SK-N-SH (cell line): Measurements from ENCODE around the gene BABAM2. TPM values are rescaled to one million over a fixed set of nuclear protein-coding genes. Genes with fewer than 3 reads are reported as not detected.

Experiments
- CTCF ChIA-PET: fragments of 300-600, 350-600 bp; formaldehyde crosslinking; extraction: SDS; loops from one replicate; lab custom pipeline; 2021; lab: Yijun Ruan, JAX
- POLR2A ChIA-PET: fragments of 350-600 bp; sonication (Branson Sonifier 250); formaldehyde crosslinking; extraction: SDS; loops from one replicate; lab custom pipeline; 2020; ENCODE audit warnings: antibody characterized with exemption, inconsistent platforms; lab: Yijun Ruan, JAX
- DNase-seq: peaks from one replicate; pipeline ENCODE4 v3.0.0; 2012
- H2AFZ ChIP-seq: fragments of 200-600 bp; sonication (generic); 2 replicates; pipeline ENCODE4 v1.8.1; 2016; ENCODE audit warnings: antibody characterized with exemption, mild to moderate bottlenecking, low read depth
- H3F3A ChIP-seq: fragments of 200-600 bp; sonication (generic); replicated peaks from 2 replicates; pipeline ENCODE3; 2016; ENCODE audit warnings: antibody characterized with exemption, mild to moderate bottlenecking; ENCODE audit not compliant: insufficient read depth
- H3K27ac ChIP-seq, 2 experiments: fragments of 200-500 bp in 1 of 2; fragments of 200-600 bp in 1 of 2; sonication (Bioruptor generic) in 1 of 2; sonication (generic), shearing (Covaris generic) in 1 of 2; 2 replicates each; pipeline versions ENCODE4 v1.5.1 to v1.6.1; 2014 to 2016; ENCODE audit warnings: low read depth in 2 of 2, inconsistent platforms in 1 of 2, low read length in 1 of 2, mild to moderate bottlenecking in 1 of 2, mixed read lengths in 1 of 2
- H3K27me3 ChIP-seq: fragments of 200-600 bp; sonication (generic), shearing (Covaris generic); 2 replicates; pipeline ENCODE4 v1.6.1; 2016; ENCODE audit warnings: mixed run types; ENCODE audit not compliant: insufficient read depth
- H3K36me3 ChIP-seq, 2 experiments: fragments of 200-500 bp in 1 of 2; fragments of 200-600 bp in 1 of 2; sonication (Bioruptor generic) in 1 of 2; sonication (generic) in 1 of 2; replicated peaks in 1 of 2; 2 replicates each; pipeline versions ENCODE3 to v1.5.1; 2014 to 2016; ENCODE audit warnings: low read length in 1 of 2, mild to moderate bottlenecking in 1 of 2; ENCODE audit not compliant: insufficient read depth in 2 of 2, control insufficient read depth in 1 of 2
- H3K4me1 ChIP-seq, 2 experiments: fragments of 200-500 bp in 1 of 2; fragments of 200-600 bp in 1 of 2; sonication (Bioruptor generic) in 1 of 2; sonication (generic), shearing (Covaris generic) in 1 of 2; 2 replicates each; pipeline versions ENCODE4 v1.5.1 to v1.6.1; 2014 to 2016; ENCODE audit warnings: low read depth in 1 of 2, low read length in 1 of 2, mixed run types in 1 of 2; ENCODE audit not compliant: insufficient read depth in 2 of 2, control insufficient read depth in 1 of 2
- H3K4me2 ChIP-seq: fragments of 200-600 bp; sonication (generic), shearing (Covaris generic); 2 replicates; pipeline ENCODE4 v1.6.1; 2017; ENCODE audit warnings: mixed run types
- H3K4me3 ChIP-seq, 2 experiments: fragments of 200-500 bp in 1 of 2; fragments of 200-600 bp in 1 of 2; sonication (Bioruptor generic) in 1 of 2; sonication (generic), shearing (Covaris generic) in 1 of 2; 2 replicates each; pipeline versions ENCODE4 v1.5.1 to v1.8.1; 2014 to 2016; ENCODE audit warnings: low read depth in 2 of 2, inconsistent platforms in 1 of 2, low read length in 1 of 2, mild to moderate bottlenecking in 1 of 2, mixed read lengths in 1 of 2, moderate library complexity in 1 of 2
- H3K79me2 ChIP-seq: fragments of 200-600 bp; sonication (generic); 2 replicates; pipeline ENCODE4 v1.8.1; 2017; ENCODE audit warnings: mild to moderate bottlenecking; ENCODE audit not compliant: insufficient read depth
- H3K9ac ChIP-seq: fragments of 200-600 bp; sonication (generic); 2 replicates; pipeline ENCODE4 v1.6.1; 2017; ENCODE audit warnings: mixed run types
- H3K9me2 ChIP-seq: fragments of 200-600 bp; sonication (generic); 2 replicates; pipeline ENCODE4 v1.6.1; 2017; ENCODE audit warnings: mixed run types
- H3K9me3 ChIP-seq: fragments of 200-600 bp; sonication (generic); 2 replicates; pipeline ENCODE4 v1.6.1; 2017; ENCODE audit warnings: mixed run types, mild to moderate bottlenecking, moderate library complexity
- H4K20me1 ChIP-seq: fragments of 200-600 bp; sonication (generic); 2 replicates; pipeline ENCODE4 v1.6.1; 2017; ENCODE audit warnings: mild to moderate bottlenecking, mixed run types; ENCODE audit not compliant: insufficient read depth
- ELF1 ChIP-seq: IDR thresholded peaks from 2 replicates; pipeline ENCODE4 v1.4.0; 2012
- EP300 ChIP-seq, 2 experiments: IDR thresholded peaks; 2 replicates each; pipeline versions ENCODE4 v1.4.0 to v1.6.1; 2012; ENCODE audit warnings: borderline replicate concordance in 1 of 2, low read depth in 1 of 2, low read length in 1 of 2
- EZH2phosphoT487 ChIP-seq: fragments of 200-600 bp; sonication (generic); IDR thresholded peaks from 2 replicates; pipeline ENCODE4 v1.6.1; 2017; ENCODE audit warnings: low read depth, mixed run types, mild to moderate bottlenecking, antibody characterized with exemption, moderate library complexity, borderline replicate concordance
- FOXJ3 ChIP-seq: sonication (generic); formaldehyde crosslinking; IDR thresholded peaks from 2 replicates; pipeline ENCODE4 v1.5.1; 2020; ENCODE audit warnings: mild to moderate bottlenecking, missing genetic modification reagents
- JUND ChIP-seq: IDR thresholded peaks from 2 replicates; pipeline ENCODE4 v1.4.0; 2012
- MEF2A ChIP-seq: IDR thresholded peaks from 2 replicates; pipeline ENCODE4 v1.4.0; 2012; ENCODE audit warnings: low read depth, borderline replicate concordance
- NFIC ChIP-seq: IDR thresholded peaks from 2 replicates; pipeline ENCODE4 v1.4.0; 2012; ENCODE audit warnings: borderline replicate concordance
- NRF1 ChIP-seq: IDR thresholded peaks from 2 replicates; pipeline ENCODE4 v1.6.1; 2012; ENCODE audit warnings: low read depth, mild to moderate bottlenecking, low read length
- RAD21 ChIP-seq: IDR thresholded peaks from 2 replicates; pipeline ENCODE4 v1.6.1; 2012; ENCODE audit warnings: mild to moderate bottlenecking, low read length
- RFX5 ChIP-seq: IDR thresholded peaks from 2 replicates; pipeline ENCODE4 v1.6.1; 2012; ENCODE audit warnings: mild to moderate bottlenecking, improper control_type of control experiment, low read length
- RXRA ChIP-seq: IDR thresholded peaks from 2 replicates; pipeline ENCODE4 v1.4.0; 2012; ENCODE audit warnings: low read depth, mild to moderate bottlenecking, borderline replicate concordance
- SIN3A ChIP-seq: IDR thresholded peaks from 2 replicates; pipeline ENCODE4 v1.6.1; 2012; ENCODE audit warnings: low read depth, mild to moderate bottlenecking, low read length, moderate library complexity, borderline replicate concordance
- SMC3 ChIP-seq: IDR thresholded peaks from 2 replicates; pipeline ENCODE4 v1.6.1; 2012; ENCODE audit warnings: low read depth, low read length, improper control_type of control experiment
- TAF1 ChIP-seq: IDR thresholded peaks from 2 replicates; pipeline ENCODE4 v1.6.1; 2012; ENCODE audit warnings: low read depth, mild to moderate bottlenecking, low read length, moderate library complexity, borderline replicate concordance
- TCF12 ChIP-seq: IDR thresholded peaks from 2 replicates; pipeline ENCODE4 v1.4.0; 2012
- TEAD4 ChIP-seq: IDR thresholded peaks from 2 replicates; pipeline ENCODE4 v1.4.0; 2012; ENCODE audit warnings: mild to moderate bottlenecking, borderline replicate concordance; ENCODE audit not compliant: insufficient read depth
- WGBS: methylation state at CpG from one replicate; pipeline ENCODE4 v1.1.6; 2017; ENCODE audit warnings: low lambda C conversion rate; 5-methylcytosine and 5-hydroxymethylcytosine counted together
- polyA plus RNA-seq, 3 experiments: library from polyadenylated mRNA; depleted of rRNA; stranded (reverse); fragments of >200 nt; gene quantifications; 2 replicates each; pipeline ENCODE4 v1.2.3, GENCODE V29; 2012
- TF ChIP-seq, protein P1 (sequence below): fragments of 150-350 bp; IDR thresholded peaks from 2 replicates; pipeline ENCODE4 v1.6.1; 2017; ENCODE audit warnings: antibody characterized with exemption, low read length, low read depth, borderline replicate concordance
- TF ChIP-seq, protein P2 (sequence below): IDR thresholded peaks from 2 replicates; pipeline ENCODE4; 2012
- TF ChIP-seq, protein P3 (sequence below): fragments of 150-350 bp; IDR thresholded peaks from 2 replicates; pipeline ENCODE4 v1.6.1; 2016; ENCODE audit warnings: mild to moderate bottlenecking, low read depth, low read length
- TF ChIP-seq, protein P4 (sequence below): IDR thresholded peaks from 2 replicates; pipeline ENCODE4 v1.6.1; 2012; ENCODE audit warnings: mild to moderate bottlenecking, low read depth, low read length, moderate library complexity

The BABAM2 gene
- polyA plus RNA-seq, 1 of the 3 experiments (the other 2 are of a cell fraction), result 34.0 TPM

DNA sequence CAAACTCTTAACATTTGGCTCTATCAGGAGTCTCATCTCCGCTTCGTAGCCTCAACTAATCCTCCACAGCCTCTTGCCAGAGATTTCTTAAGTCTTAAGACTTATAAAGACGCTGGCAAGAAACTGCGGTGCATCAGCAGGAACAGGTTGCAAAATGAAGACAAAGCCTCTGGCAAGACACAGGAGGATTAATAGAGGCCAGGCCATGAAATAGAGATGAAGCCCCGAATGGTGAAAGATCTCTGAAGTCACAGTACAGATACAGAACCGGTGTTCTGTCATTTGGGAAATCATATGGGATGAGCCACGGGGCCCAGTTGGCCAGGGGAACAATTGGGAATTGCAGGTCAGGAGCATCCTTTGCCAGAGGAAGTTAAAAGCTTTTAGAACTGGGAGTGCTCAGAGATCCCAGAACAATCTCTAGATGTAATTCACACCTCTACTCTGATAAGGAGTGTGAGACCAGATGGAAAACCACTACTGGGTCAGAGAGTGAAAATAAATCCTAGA is 311.2 kb downstream of the BABAM2 start:
- H3K9me3 ChIP-seq, result no peaks in the 10 kb centered on the region
- H3K4me2 ChIP-seq, result no peak overlapping the region
- H2AFZ ChIP-seq, result no peak overlapping the region
- WGBS, result 81% methylated on average over 7 of the region's 7 CpGs
- no peaks in the 10 kb centered on the region for H3K4me1 ChIP-seq
- H3K9ac ChIP-seq, result no peak overlapping the region
- POLR2A ChIA-PET, result no interaction called here
- H4K20me1 ChIP-seq, result no peaks in the 10 kb centered on the region
- TF ChIP-seq TCF12, result no peak
- TF ChIP-seq NFIC, result no peak
- TF ChIP-seq EP300 (IDR thresholded peaks at IDR 0.05; ENCODE audit: borderline replicate concordance in 1 of 2, low read depth in 1 of 2, low read length in 1 of 2), result no peak
- no peak for TF ChIP-seq JUND
- TF ChIP-seq, protein P1, sequence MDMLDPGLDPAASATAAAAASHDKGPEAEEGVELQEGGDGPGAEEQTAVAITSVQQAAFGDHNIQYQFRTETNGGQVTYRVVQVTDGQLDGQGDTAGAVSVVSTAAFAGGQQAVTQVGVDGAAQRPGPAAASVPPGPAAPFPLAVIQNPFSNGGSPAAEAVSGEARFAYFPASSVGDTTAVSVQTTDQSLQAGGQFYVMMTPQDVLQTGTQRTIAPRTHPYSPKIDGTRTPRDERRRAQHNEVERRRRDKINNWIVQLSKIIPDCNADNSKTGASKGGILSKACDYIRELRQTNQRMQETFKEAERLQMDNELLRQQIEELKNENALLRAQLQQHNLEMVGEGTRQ, result no peak
- TF ChIP-seq, protein P2, sequence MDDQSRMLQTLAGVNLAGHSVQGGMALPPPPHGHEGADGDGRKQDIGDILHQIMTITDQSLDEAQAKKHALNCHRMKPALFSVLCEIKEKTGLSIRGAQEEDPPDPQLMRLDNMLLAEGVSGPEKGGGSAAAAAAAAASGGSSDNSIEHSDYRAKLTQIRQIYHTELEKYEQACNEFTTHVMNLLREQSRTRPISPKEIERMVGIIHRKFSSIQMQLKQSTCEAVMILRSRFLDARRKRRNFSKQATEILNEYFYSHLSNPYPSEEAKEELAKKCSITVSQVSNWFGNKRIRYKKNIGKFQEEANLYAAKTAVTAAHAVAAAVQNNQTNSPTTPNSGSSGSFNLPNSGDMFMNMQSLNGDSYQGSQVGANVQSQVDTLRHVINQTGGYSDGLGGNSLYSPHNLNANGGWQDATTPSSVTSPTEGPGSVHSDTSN, result no peak
- no peak for TF ChIP-seq TEAD4
- no peak for TF ChIP-seq SIN3A
- no peak for TF ChIP-seq NRF1
- no peak for TF ChIP-seq RAD21
- no peak for TF ChIP-seq TAF1
- no peaks in the 10 kb centered on the region for H3K36me3 ChIP-seq
- no peak overlapping the region for H3K4me3 ChIP-seq
- no peaks in the 10 kb centered on the region for H3K27me3 ChIP-seq
- CTCF ChIA-PET, result interaction anchor here (1.3 kb wide), 1 partner anchor 498 kb away, joined by 3 read pairs; no protein-coding TSS in a partner anchor
- no peak overlapping the region for H3K27ac ChIP-seq
- H3K9me2 ChIP-seq, result no peaks in the 10 kb centered on the region
- no peaks in the 10 kb centered on the region for H3K79me2 ChIP-seq
- peaks cover 3% of the 10 kb centered on the region for H3F3A ChIP-seq
- no peak for DNase-seq

DNA sequence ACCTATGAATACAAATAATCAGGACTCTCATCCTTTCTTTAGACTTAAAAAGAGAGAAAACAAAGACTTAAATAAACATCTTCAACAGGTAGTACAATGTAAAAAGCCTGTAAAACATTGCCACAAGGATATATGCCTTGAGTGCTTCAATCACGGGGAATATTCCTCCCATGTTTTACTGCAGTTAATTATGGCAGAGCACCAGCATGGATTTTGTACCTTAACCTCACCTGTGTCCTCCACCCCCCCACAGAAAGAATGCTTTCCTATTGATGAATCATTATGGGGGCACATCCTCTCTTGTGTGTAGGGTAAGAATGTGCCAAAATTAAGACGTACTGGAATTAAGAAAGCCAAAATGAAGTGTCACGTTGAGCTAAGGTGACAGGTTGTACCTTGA is 312.2 kb downstream of the BABAM2 start:
- ChIA-PET CTCF (interaction anchor here (1.2 to 1.3 kb wide), 2 partner anchors 11 to 499 kb away, joined by 3 read pairs; no protein-coding TSS in a partner anchor), POLR2A (no interaction called here)
- 89% methylated on average over 3 of the region's 3 CpGs for WGBS
- Histone ChIP-seq H3K79me2 (no peaks in the 10 kb centered on the region), H3K4me2 (no peak overlapping the region), H3K9me2 (no peaks in the 10 kb centered on the region), H3F3A (peaks cover 3% of the 10 kb centered on the region), H3K27me3 (no peaks in the 10 kb centered on the region), H3K9me3 (no peaks in the 10 kb centered on the region), H3K36me3 (no peaks in the 10 kb centered on the region), H3K27ac (no peak overlapping the region), H3K9ac (no peak overlapping the region), H3K4me3 (no peak overlapping the region), H4K20me1 (no peaks in the 10 kb centered on the region), H3K4me1 (no peaks in the 10 kb centered on the region), H2AFZ (no peak overlapping the region)
- no peak for DNase-seq
- no peak for TF ChIP-seq SMC3
- no peak for TF ChIP-seq MEF2A
- no peak for TF ChIP-seq TAF1
- TF ChIP-seq, protein P2, result no peak
- TF ChIP-seq ELF1, result no peak
- TF ChIP-seq EZH2phosphoT487, result no peak
- TF ChIP-seq, protein P3, sequence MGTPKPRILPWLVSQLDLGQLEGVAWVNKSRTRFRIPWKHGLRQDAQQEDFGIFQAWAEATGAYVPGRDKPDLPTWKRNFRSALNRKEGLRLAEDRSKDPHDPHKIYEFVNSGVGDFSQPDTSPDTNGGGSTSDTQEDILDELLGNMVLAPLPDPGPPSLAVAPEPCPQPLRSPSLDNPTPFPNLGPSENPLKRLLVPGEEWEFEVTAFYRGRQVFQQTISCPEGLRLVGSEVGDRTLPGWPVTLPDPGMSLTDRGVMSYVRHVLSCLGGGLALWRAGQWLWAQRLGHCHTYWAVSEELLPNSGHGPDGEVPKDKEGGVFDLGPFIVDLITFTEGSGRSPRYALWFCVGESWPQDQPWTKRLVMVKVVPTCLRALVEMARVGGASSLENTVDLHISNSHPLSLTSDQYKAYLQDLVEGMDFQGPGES, result no peak
- no peak for TF ChIP-seq FOXJ3 (CRISPR knock-in tag)
- TF ChIP-seq, protein P4, sequence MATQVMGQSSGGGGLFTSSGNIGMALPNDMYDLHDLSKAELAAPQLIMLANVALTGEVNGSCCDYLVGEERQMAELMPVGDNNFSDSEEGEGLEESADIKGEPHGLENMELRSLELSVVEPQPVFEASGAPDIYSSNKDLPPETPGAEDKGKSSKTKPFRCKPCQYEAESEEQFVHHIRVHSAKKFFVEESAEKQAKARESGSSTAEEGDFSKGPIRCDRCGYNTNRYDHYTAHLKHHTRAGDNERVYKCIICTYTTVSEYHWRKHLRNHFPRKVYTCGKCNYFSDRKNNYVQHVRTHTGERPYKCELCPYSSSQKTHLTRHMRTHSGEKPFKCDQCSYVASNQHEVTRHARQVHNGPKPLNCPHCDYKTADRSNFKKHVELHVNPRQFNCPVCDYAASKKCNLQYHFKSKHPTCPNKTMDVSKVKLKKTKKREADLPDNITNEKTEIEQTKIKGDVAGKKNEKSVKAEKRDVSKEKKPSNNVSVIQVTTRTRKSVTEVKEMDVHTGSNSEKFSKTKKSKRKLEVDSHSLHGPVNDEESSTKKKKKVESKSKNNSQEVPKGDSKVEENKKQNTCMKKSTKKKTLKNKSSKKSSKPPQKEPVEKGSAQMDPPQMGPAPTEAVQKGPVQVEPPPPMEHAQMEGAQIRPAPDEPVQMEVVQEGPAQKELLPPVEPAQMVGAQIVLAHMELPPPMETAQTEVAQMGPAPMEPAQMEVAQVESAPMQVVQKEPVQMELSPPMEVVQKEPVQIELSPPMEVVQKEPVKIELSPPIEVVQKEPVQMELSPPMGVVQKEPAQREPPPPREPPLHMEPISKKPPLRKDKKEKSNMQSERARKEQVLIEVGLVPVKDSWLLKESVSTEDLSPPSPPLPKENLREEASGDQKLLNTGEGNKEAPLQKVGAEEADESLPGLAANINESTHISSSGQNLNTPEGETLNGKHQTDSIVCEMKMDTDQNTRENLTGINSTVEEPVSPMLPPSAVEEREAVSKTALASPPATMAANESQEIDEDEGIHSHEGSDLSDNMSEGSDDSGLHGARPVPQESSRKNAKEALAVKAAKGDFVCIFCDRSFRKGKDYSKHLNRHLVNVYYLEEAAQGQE, result no peak
- TF ChIP-seq RFX5, result no peak
- TF ChIP-seq RXRA, result no peak
